ENCODE data around the gene TGM3. TPM values are rescaled to one million over a fixed set of nuclear protein-coding genes. Genes with fewer than 3 reads are reported as not detected.

Gene TGM3
- total and polyA plus RNA-seq, 10 of the 15 experiments (the other 5 are each of a cell fraction or from before 2014, with no cell fraction given): not detected

- Histone ChIP-seq H3K79me2 (ENCODE audit: control insufficient read depth, insufficient read depth, low read length) (no peaks in the 10 kb centered on the region), H3K9me3 (replicated peaks; ENCODE audit: control insufficient read depth, insufficient read depth, low read length) (no peaks in the 10 kb centered on the region; the same call in 2 of the 3 replicates), H2AFZ (ENCODE audit: control insufficient read depth, low read depth, low read length) (no peak overlapping the region), H3K4me3 (no peak overlapping the region), H3K27ac (ENCODE audit: control insufficient read depth, insufficient read depth) (no peak overlapping the region), H3K4me2 (ENCODE audit: control insufficient read depth, insufficient read depth) (no peak overlapping the region), H3K9ac (ENCODE audit: control insufficient read depth, insufficient read depth, low read length) (no peak overlapping the region), H3K36me3 (ENCODE audit: control insufficient read depth in 2 of 2, insufficient read depth in 2 of 2, low read length in 1 of 2) (no peaks in the 10 kb centered on the region), H3K4me1 (ENCODE audit: control insufficient read depth, insufficient read depth, low read length) (no peaks in the 10 kb centered on the region), H3K27me3 (replicated peaks in 1 of 2; ENCODE audit: control insufficient read depth in 2 of 2, insufficient read depth in 2 of 2, low read length in 1 of 2) (peaks cover 0 to 2% of the 10 kb centered on the region in 2 experiments; a peak in 2 of 4 replicates), H4K20me1 (ENCODE audit: control insufficient read depth, insufficient read depth) (no peaks in the 10 kb centered on the region)
- intact Hi-C loops (cut with micrococcal nuclease; ENCODE audit: unreplicated experiment): no loop called here
- ATAC-seq: no peak
- no peak for TF ChIP-seq JUND (IDR thresholded peaks at IDR 0.05; ENCODE audit: low read depth, low read length)
- TF ChIP-seq RCOR1 (conservative IDR thresholded peaks at IDR 0.05; ENCODE audit: low read depth, low read length): no peak
- no peak for TF ChIP-seq WRNIP1 (IDR thresholded peaks at IDR 0.05; ENCODE audit: borderline replicate concordance, low read depth, low read length)
- TF ChIP-seq SIN3A (IDR thresholded peaks at IDR 0.05; ENCODE audit: low read depth, low read length): no peak
- TF ChIP-seq BHLHE40 (IDR thresholded peaks at IDR 0.05; ENCODE audit: borderline replicate concordance in 1 of 2, low read depth in 2 of 2, low read length in 1 of 2): no peak
- no peak for TF ChIP-seq FOS (IDR thresholded peaks at IDR 0.05; ENCODE audit: borderline replicate concordance, extremely low read depth, insufficient read length)
- no peak for TF ChIP-seq EED (IDR thresholded peaks at IDR 0.05; ENCODE audit: low read depth)
- TF ChIP-seq EP300 (IDR thresholded peaks at IDR 0.05; ENCODE audit: borderline replicate concordance in 1 of 2, control insufficient read depth in 1 of 2, low read depth in 2 of 2, low read length in 2 of 2): no peak
- no peak for TF ChIP-seq TARDBP (IDR thresholded peaks at IDR 0.05; ENCODE audit: borderline replicate concordance)
- TF ChIP-seq NKRF (conservative IDR thresholded peaks at IDR 0.05): no peak
- TF ChIP-seq CEBPZ (IDR thresholded peaks at IDR 0.05; ENCODE audit: low read depth, low read length): no peak
- TF ChIP-seq STAT1 (conservative IDR thresholded peaks at IDR 0.05): no peak
- no peak for TF ChIP-seq IKZF1 (conservative IDR thresholded peaks at IDR 0.05)
- no peak for TF ChIP-seq TCF7 (IDR thresholded peaks at IDR 0.05; ENCODE audit: borderline replicate concordance)
- no peak for TF ChIP-seq PKNOX1 (IDR thresholded peaks at IDR 0.05)
- no peak for TF ChIP-seq IRF4 (IDR thresholded peaks at IDR 0.05; ENCODE audit: low read depth, low read length)
- TF ChIP-seq SREBF1 (IDR thresholded peaks at IDR 0.05; ENCODE audit: low read length): no peak
- no peak for TF ChIP-seq POLR2A (IDR thresholded peaks at IDR 0.05; ENCODE audit: low read depth, low read length)
- SMC1A ChIA-PET (ENCODE audit: uncharacterized antibody, unreplicated experiment): interaction anchor here (0.6 to 1.3 kb wide), 4 partner anchors 46 to 106 kb away, joined by 3 read pairs; no protein-coding TSS in a partner anchor
- no peak for FAIRE-seq
- WGBS (ENCODE audit: insufficient coverage, insufficient replicate concordance, low lambda C conversion rate, missing lambda C conversion rate): 45% methylated on average over 5 of the region's 5 CpGs
- BruUV-seq (replicated peaks): no TSS peak
- POLR2A ChIA-PET: no interaction called here
- in situ Hi-C loops (cut with MboI): no loop called here
- RAD21 ChIA-PET (ENCODE audit: unreplicated experiment): no interaction called here
- DNase-seq (ENCODE audit: low read depth, low spot score): no peak
- CTCF ChIA-PET: interaction anchor here (0.5 to 3.6 kb wide), 6 partner anchors 29 to 107 kb away, joined by 3 to 21 read pairs (median 4); no protein-coding TSS in a partner anchor
Observed at GRCh38 chr20:2350606-2351005, 54.8 kb downstream of the TGM3 start.

Measured in GM12878 (cell line).